HG03432 (cell line): ENCODE measurements around the gene GPATCH2L.

Experiments
- ATAC-seq: cut with Tn5 transposase; IDR thresholded peaks from one replicate; pipeline ENCODE4 v1.9.1; 2021; ENCODE audit warnings: mild to moderate bottlenecking, moderate library complexity; ENCODE audit not compliant: unreplicated experiment

GPATCH2L gene

DNA sequence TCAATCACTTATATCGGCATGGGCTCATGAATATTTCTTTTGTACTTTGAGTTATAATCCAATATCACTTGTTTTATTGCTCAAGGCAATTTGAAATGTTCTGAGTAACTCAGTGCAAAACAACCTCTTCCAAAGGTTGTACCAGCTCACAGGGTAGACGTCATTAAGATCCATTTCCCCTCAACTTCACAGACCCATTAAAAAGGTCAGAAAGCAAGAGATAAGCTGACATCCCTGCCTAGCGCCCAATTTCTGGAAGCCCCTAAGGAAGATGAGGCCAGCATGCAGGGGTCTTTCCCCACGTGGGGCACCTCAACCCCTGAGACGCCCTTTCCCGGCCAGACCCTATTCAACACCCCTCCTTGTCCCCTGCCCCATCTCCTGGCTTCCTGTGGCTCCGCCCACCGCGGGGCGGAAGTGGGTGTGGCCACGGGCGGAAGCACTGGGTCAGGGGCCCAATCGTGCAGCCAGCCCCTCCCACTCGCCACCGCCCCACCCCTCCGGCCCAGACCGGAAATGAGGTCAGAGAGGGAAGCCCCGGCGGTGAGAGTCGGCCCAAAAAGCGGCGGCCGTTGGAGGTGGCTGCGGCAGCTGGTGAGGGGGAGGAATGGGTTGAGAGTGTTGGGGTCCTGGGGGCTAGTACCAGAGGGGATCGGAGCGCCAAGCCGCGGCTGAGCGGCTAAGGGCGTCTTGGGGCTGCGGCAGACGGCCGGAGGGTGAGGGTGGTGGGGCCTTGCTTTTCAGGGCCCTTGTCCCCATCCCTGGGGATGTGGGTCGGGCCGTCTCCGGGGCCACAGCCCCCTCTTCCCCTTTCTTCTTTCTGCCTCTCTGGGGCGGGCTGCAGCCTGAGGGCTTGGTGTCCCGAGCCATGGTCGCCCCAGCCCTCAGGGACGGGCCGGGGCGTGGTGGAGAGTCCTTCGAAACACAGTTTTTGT, at the start of gene GPATCH2L:
GPATCH2L (plus strand) TSS at position 525 of the 935 bp plus-strand sequence. CDS start 2,442 bp downstream, outside the sequence.
- ATAC-seq, result peak; percentile 90

DNA sequence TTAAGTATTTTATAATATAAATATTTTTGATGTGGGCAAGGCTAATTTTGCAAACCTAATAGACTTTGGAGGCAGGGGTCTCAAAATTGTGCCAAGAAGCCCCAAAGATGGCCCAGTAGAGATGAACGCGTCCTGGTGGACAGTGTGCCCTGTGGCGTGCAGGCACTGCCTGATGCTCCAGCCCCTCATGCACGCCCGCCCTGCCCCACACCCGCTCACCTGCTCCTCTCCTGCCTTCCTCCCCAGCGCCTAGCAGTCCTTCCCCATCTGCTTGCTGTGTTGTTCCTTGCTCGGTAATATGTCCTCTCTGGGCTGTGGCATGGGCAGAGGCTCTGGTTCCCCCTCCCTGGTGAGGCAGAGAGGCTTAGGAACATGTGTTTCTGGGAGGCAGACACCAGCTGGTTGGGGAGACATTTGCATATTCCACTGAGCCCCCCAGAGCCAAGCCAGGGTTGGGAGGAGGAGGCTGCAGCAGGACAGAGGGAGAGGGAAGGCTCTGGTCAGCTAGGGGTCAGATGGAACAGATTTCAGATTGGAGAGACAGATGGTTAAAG, 46.8 kb upstream of the GPATCH2L start:
- ATAC-seq, result no peak

DNA sequence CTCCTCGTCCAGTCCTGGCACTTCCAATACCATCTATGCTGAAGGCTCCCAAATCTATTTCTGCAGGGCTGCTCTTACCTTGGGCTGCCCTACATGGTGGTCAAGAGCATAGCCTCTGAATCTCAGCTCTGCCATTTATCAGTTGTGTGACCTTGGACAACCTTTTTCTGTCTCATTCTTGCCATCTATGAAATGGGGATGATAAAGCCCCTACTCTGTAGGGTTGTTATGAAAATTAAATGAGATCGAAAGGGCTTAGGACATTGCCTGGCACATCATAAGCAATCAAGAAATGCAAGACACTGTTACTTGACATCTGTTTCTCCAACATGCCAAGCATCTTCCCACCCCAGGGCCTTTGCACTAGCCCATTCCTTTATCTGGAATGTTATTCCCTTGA, 45.5 kb upstream of the GPATCH2L start:
- ATAC-seq, result no peak

DNA sequence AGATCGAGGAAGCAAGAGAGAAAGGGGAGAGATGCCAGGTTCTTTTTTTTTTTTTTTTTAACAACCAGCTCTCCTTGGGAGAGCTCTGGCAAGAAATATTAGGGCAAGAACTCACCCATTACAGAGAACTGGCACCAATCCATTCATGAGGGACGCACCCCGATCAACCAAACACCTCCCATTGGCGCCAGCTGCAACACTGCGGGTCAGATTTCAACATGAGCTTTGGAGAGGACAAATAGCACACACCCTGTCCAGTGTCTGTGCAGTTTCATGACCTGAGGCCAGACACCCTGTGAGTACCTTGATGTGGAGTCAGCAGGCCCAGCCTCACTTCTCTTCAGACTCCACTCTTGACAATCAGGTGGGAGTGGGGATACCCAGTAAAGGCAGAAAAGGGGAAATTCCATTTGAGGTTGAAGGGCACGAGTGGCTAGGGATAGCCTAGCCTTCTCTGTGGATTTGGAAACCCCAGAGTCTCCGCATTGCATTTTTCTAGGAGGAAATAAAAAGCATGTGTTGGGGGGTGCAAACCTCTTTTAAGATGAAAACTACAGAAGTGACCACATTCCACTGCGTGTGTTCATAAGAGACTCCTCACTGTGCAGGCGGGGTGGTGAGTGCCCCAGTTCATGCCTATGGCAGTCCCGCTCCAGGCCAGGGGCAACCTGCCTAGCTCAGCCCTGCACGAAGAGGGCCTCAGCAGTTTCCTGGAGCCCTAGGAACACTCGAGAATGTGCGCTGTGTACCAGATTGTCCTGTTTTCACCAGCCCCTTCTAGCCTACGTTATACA, 42.4 kb upstream of the GPATCH2L start:
- ATAC-seq, result no peak

DNA sequence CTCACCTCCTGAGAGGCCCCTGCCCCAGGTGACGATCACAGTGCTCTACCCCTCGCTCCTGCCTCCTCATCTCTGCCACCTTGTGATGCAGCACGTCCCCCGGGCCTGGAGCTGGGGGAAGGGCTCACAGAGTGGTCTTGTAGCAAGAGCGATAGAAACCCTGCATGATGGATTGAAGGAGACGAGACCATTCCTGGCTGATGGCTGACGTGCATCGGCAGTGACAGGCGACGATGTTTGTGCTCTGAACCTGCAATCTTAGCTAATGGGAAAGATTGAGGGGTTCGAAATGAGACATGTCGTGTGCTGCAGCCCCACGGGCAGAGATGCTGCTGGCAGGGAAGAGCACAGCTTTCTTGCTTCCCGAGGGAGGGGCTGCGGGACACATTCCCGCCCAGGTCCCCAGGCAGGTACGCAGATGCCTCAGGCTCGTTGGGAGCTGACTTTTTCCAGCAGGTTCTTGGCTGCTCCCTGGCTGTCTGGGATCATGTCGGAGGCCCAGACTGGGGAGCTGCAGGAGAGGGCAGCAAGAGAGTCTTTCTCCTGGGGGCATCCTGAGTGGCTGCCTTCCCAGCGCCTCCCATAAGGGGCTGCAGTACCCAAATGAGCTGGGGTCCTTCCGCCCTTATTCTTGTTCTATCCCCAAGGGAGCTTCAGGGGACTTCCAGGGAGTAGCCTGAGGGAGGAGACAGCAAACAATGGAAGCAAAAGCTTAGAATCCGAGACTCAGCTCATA, 38.7 kb upstream of the GPATCH2L start:
- ATAC-seq, result no peak

DNA sequence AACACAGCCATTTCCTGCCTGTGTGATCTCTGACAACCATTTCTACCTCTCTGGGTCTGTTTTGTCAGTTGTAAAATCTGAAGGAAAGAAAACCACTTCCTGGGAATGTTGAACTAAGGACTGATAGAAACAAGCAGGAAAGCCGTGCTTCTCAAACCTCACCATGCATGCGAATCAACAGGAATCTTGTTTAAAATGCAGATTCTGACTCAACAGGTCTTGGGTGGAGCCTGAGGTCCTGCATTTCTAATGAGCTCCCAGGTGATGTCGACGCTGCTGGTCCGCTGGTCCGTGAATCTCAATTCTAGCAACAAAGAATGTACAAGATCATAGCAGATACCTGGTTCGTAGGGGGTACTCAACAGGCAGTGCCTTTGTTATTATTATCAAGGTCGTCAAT, 38.0 kb upstream of the GPATCH2L start:
- ATAC-seq, result no peak

DNA sequence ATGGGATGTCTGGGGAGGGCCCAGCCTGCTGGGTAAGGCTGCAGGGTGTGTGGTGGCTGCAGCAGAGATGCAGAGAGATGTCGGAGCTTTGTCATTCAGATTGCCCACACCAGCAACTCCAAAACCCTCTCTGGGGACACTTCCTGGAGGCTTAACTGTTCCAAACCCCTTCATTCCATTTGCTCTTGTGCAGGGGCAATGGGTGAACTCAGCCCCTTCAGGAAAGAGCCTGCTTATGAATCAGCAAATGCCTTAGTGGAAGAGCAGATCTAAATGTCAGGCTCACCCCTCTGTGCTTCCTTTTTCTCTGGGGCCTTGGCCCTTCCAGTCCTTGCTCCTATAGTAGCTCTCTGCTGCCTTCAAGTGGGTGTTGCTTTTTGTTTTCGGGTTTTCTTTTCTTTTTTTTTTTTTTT, 36.7 kb upstream of the GPATCH2L start:
- no peak for ATAC-seq

DNA sequence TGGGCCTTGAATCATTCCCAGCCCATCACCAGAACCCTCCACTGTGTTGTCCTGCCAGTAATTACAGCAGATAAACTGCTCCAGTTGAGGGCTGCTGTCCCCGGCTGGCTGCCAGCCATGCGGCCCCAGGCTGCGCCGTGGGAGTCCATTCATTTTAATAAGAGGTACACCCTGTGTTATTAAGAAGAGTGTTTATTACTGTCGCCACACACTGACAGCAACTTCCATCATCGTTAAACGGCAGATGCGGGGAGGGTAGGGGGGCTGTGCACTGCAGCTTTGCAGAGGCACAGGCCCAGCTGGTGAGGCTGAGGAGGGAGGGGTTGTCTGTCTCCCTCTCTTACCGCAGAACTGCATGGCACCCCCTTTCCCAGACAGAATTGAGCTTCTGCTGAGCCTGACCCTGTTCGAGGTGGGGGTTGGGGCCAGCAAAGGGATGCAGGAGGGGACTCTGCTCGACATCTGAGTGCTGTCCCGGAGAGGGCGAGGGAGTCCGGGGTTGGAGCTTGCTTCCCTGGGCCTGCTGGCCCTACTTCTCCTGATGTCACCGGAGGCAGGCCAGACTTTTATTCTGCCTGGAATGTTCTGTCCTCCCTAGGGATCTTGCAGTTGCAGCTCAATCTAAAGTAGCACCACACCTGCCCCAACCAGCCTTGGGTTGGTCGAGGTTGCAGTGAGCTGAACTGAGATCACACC, 33.8 kb upstream of the GPATCH2L start:
- no peak for ATAC-seq

DNA sequence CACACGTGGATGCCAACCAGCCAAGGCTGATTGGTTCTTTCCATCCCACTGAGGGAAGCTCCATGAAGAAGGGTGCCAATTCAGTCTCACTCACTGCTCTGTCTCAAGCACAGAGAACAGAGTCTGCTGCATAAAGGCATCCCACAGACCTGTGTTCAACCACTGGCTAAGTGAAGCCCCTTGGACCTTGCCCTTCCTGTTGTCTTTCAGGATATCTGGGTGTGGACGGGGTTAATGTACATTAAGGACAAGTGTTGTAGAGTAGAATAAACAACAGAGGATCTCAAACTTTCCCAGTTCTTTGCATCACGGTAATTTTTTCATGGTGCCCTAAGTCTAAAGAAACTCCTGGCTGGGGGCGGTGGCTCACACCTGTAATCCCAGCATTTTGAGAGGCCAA, 33.1 kb upstream of the GPATCH2L start:
- ATAC-seq, result no peak

DNA sequence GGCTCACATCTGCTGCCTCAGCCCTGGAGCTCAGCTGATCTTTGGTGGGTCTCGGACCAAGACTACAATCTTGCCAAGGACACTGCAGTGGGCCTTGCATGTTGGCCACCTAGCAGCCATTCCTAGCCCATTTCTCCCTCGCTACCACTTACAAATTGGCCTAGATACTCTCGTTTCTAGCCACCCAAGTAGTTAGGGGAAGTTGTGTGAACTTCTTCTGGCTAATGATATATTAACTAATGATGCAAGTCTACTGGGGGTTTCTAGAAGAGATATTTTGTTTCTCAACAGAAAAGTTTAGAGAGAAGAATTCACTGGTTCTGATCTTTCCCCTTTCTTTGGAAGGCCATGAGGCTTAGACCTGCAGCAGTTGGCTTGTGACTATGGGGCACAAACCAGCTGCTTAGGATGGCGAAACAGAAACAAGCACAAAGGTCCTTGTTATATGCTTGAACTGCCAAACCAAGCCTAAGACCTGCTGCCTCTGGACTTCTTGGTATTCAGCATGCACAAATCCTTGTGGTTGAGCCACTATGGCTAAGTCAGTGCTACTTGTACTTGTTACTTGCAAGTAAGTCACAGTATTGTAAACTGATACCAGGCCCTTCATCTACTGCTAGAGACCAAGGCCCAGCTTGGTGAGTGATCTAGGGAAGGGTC, 30.5 kb upstream of the GPATCH2L start:
- ATAC-seq, result no peak

DNA sequence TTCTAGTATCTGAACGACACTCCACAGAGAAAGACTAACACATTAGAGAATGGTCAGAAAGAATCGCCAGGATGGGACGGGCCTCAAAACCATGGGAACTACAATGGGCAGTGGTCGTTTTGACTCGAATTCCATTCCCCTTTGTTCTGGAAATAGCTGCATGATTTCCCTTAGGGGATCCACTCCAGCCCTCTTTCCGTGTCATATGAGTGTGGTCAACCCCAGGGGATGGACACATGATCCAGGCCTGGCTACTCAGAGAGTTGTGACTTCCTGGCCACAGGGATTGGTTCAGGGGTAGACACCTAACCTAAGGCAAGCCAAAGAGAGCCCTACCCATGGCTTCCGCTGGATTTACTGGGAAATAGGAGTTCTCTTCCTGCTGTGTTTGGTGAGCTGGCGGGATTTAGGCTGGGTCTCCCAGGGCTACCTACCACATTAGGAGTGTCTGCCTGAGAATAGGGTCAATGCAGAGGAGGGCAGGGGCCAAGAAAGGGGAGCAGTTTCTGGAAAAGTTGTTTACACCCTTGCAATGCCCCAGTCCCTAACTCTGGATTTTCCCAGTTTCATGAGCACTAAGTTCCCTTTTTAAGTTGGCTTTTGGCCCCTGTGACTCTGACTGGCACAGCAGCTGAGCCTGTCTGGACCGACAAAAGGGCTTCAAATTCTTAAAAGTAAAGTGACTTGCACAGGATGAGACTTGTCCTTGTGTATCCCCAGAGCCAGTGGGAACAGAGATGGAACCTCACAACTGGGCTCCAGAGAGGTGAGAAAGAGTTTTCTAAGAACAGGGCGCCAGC, 28.1 kb upstream of the GPATCH2L start:
- no peak for ATAC-seq

DNA sequence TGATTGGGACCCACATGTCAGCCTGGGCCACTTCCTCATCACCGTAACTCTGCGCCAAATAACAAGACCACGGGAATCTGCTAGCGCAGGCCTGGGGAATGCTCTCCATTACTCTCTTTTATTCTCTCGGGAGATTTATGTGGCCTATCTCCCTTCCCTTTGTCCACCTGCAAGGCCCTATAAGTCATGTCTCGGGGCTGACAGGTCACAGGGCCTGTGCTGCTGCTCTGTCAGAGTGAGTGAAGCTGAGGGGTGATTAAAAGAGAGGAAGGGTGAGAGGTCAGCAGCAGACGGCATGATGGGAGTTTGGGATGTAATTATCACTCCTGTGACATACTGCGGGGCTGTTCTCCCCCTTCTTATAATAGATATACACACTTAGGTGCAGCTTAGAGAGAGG, 26.2 kb upstream of the GPATCH2L start:
- no peak for ATAC-seq

DNA sequence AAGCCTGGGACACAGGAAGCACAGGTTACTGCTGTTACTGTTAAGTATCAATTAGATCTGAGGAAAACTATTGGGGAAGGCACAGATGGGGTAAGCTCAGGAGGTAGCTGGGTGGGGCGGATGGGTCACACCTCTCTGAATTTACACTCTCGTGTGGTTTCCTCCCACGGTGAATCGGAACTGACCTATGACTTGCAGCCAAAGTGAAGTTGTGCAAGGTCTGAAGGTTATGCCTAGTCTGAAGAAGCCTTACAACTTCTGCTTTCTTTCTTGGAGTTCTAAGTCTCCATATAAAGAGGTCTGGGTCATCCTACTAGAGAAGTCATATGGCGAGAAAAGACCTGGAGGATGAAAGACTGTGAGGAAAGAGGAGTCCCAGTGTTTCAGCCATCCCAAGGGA, 25.6 kb upstream of the GPATCH2L start:
- no peak for ATAC-seq

DNA sequence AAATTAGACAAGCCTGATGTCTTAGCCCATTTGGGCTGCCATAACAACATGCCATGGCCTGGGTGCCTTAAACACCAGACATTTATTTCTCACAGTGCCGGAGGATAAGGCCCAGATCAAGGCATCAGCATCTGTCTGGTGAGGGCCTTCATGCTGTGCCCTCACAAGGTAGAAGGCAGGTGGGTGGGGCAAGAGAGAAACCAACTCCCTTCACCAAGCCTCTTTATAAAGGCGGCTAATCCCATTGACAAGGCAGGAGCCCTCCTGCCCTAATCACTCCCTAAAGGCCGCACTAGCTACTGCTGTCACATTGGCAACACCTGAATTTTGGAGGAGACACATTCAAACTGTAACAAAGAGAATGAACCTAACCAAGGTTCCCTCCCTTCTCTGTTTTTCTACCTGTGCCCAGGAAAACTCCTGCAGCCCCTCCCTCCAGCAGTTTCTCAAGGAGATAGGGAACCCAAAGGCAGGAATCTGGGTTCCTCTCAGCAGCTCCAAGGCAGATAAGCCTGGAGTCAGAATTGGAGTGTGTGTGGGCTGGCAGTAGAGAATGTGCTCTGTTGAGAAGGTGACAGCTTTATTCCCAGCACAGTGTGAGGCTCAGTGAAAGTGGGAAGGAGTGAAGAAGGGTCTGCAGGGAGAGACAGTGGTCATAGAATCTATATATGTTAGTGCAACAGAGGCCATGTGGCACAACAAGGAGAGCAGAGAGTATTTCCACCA, 21.7 kb upstream of the GPATCH2L start:
- ATAC-seq, result no peak

DNA sequence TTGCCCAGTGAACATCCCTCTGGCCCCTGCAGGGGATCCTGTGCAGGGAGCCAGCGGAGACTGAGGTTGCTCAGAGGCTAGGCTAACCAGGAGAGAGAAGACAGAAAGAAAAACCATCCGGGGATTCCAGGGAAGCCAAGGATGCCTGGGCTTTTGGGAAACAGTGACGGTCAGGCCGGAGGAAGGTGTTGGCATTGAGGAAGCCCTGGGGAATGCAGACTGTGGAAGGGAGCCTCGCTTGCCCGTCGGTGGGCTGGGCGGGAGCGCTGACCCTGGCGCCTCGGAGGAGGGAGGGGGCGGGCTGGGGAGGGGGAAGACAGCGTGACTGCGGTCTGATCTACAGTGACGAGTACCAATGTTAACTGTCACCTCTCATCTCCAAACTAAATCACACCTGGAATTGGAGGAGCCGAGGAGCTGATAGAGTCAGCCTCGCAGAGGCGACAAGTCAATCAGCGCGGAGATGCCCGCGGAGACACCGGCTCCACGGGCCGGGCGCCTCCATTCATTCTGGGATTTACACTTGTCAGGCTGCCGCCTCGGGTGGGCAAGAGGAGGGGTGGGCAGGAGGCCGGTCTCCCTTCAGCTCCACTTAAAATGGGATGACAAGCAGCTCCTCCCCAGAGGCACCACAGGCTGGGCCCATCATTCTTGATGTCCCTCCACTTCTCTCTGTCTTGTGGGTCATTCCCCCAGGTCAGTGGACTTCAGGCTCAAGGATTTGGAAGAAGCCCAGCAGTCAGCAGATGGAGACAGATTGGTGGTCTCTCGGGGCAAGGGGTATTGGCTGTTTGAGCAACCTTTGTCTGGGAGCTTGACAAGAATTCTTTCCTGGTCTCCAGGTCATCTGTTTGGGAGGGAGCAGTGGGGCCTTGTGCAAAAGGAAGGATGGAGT, 20.4 kb upstream of the GPATCH2L start:
- ATAC-seq, result no peak

DNA sequence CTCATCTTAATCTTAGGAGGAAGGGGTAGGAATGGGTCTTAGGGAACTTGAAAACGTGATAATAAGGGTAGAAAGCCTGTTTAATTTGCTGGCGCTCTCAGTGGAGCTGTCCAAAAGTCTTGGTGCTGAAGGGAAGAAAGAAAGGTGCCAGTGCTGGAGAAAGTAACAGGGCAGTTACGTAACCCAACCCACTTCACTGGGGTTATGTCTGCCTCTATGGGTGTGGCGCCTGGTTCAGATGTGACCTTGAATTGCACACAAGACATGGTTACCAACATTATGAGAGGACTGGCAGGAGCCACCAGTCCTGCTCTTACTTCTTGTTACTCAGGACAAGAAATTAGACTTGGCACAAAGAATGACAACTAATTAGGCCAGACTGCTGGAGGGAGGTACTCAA, 18.6 kb upstream of the GPATCH2L start:
- ATAC-seq, result no peak

DNA sequence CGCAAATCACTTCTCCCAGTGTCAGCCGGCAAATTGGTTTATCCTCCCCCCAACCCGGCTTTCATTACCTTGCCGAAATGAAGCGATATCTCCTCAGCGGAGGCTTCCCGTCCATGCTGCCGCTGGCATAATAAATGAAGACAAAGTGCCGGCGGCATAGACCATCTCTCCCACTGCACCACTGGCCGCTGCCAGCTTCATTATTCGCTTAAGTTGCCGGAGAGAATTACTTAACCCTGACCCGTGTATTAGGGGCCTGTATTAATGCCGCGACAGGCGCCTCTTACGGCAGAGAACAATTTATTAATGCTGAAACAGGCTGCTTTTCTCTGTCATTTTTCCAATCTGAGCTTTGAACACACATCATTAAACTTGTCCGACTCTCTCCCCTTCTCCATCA, 17.5 kb upstream of the GPATCH2L start:
- no peak for ATAC-seq
